NCI-H1105 treated with DMSO at 0.1 percent for 48 hours (cell line): ENCODE measurements around the gene DYTN.

Experiments
- DNase-seq: peaks from one replicate; lab custom pipeline; 2025; lab: John Stamatoyannopoulos, UW

DYTN gene

GRCh38 chr2:206614811-206615210, 103.4 kb downstream of the DYTN start:
- DNase-seq, result no peak

- DNase-seq, result no peak
These were observed 106.5 kb downstream of the DYTN start for GRCh38 chr2:206611736-206612135.

- no peak for DNase-seq
These were observed 107.0 kb downstream of the DYTN start for GRCh38 chr2:206611191-206611590.

- no peak for DNase-seq
These were observed 107.7 kb downstream of the DYTN start for GRCh38 chr2:206610451-206610850.

- peak; percentile 6 for DNase-seq
These were observed 115.0 kb downstream of the DYTN start for GRCh38 chr2:206603243-206603642.
